Activated CD4-positive, alpha-beta T cell treated with anti-CD3 and anti-CD28 coated beads for 36 hours (primary cell): ENCODE data around the gene DNAH10. TPM values are rescaled to one million over a fixed set of nuclear protein-coding genes. Genes with fewer than 3 reads are reported as not detected.

Experiments
- ATAC-seq: fragments of 200-7000 bp; cut with Tn5 transposase; one replicate; pipeline ENCODE4 v1.10.0; 2021; ENCODE audit warnings: mild to moderate bottlenecking, moderate library complexity
- CTCF ChIA-PET: fragments of 350-600 bp; sonication (Branson Sonifier 250); formaldehyde crosslinking; loops from one replicate; lab custom pipeline; 2021; ENCODE audit warnings: antibody characterized with exemption; lab: Charles Lee
- POLR2A ChIA-PET: fragments of 350-600 bp; sonication (Branson Sonifier 250); formaldehyde crosslinking; loops from one replicate; lab custom pipeline; 2021; ENCODE audit warnings: antibody characterized with exemption, inconsistent platforms; lab: Charles Lee
- DNase-seq: peaks from one replicate; pipeline ENCODE4 v3.0.0-alpha.2; 2020
- H3K27ac Mint-ChIP-seq: one replicate; pipeline ENCODE4 v1.8.0; 2021; ENCODE audit warnings: mixed read lengths
- H3K27me3 Mint-ChIP-seq: one replicate; pipeline ENCODE4 v1.8.0; 2021; ENCODE audit warnings: mixed read lengths
- H3K36me3 Mint-ChIP-seq: one replicate; pipeline ENCODE4 v1.8.0; 2021; ENCODE audit warnings: low read depth, mixed read lengths
- H3K4me1 Mint-ChIP-seq: one replicate; pipeline ENCODE4 v1.8.0; 2021; ENCODE audit warnings: mixed read lengths
- H3K4me3 Mint-ChIP-seq: one replicate; pipeline ENCODE4 v1.8.0; 2021; ENCODE audit warnings: mild to moderate bottlenecking, moderate library complexity, mixed read lengths
- H3K9me3 Mint-ChIP-seq: one replicate; pipeline ENCODE4 v1.8.0; 2021; ENCODE audit warnings: low read depth, mixed read lengths
- intact Hi-C, 2 experiments: fragments of 100-400 bp; cut with DNase I in 1 of 2; cut with micrococcal nuclease in 1 of 2; formaldehyde crosslinking; loops; one replicate each; pipeline versions ENCODE4 v1.14.2 to v1.15.1; 2022 to 2024; cut with DNase I, micrococcal nuclease
- total RNA-seq, 2 experiments: library from RNA; stranded (reverse); gene quantifications; one replicate each; pipeline ENCODE4 v1.2.3, GENCODE V29; 2021

The DNAH10 gene
- total RNA-seq, 2 experiments from 2014 or later: 0.16 to 0.37 TPM

DNA sequence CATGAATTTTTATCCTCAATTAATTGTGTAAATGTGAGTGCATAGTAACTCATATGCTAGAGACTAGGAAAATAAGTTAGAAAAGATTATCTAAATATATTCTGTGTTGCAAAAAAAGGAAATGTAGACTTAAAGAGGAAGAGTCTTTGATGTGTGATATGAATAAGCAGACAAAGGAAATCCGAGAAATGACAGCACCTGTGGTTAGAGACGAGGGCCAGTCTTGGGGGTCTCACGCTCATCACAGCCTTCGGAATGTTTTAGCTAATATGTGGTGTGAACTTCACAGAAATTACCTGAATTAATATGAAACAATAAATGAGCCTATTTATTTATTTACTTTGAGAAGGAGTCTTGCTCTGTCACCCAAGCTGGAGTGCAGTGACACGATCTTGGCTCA is 38.3 kb upstream of the DNAH10 start:
- H3K36me3 Mint-ChIP-seq: peaks cover 69% of the 10 kb centered on the region
- intact Hi-C loops: loop anchor here in 1 of 2 experiments (1.0 kb wide), 1 partner anchor 8 kb away; no protein-coding TSS in a partner anchor
- ChIA-PET CTCF (interaction anchor here (4.0 kb wide), 1 partner anchor 10 kb away, joined by 24 read pairs; the partner anchor contains the start of gene ATP6V0A2), POLR2A (interaction anchor here (0.7 to 4.1 kb wide), 2 partner anchors 10 to 1051 kb away, joined by 3 to 24 read pairs; no protein-coding TSS in a partner anchor)
- no peaks in the 10 kb centered on the region for H3K27me3 Mint-ChIP-seq
- peak; percentile 28 for ATAC-seq
- peak overlapping the region; percentile 51 for H3K27ac Mint-ChIP-seq
- peaks cover 58% of the 10 kb centered on the region for H3K4me1 Mint-ChIP-seq
- H3K4me3 Mint-ChIP-seq: no peak overlapping the region
- no peaks in the 10 kb centered on the region for H3K9me3 Mint-ChIP-seq
- no peak for DNase-seq

DNA sequence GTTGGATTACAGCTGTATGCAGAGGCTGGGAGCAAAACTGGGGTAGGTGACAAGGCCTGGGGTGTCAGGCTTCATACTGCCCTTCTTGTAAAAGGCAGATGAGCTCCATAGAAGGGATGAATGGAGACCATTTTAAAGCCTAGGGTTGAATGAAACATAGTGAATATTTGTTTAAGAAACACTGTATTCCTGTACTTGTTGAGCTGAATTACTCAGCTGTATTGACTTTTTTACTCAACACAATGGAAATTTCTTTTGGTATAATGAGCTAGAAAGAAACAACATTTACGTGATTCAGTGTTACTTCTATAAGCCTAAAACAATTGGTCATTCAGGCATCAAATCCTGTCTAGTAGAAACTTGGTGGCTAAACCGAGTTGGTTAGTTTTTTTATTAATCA is 35.9 kb upstream of the DNAH10 start:
- Mint-ChIP-seq H3K4me3 (no peak overlapping the region), H3K27ac (peak overlapping the region; percentile 76), H3K4me1 (peaks cover 35% of the 10 kb centered on the region), H3K27me3 (no peaks in the 10 kb centered on the region), H3K36me3 (peaks cover 61% of the 10 kb centered on the region), H3K9me3 (no peaks in the 10 kb centered on the region)
- intact Hi-C loops: no loop called here
- CTCF ChIA-PET: interaction anchor here (0.7 to 4.0 kb wide), 3 partner anchors 9 to 13 kb away, joined by 3 to 24 read pairs (median 3); partner anchors contain the start of gene ATP6V0A2
- ATAC-seq (peak; percentile 66), DNase-seq (no peak)
- POLR2A ChIA-PET: interaction anchor here (1.5 kb wide), 1 partner anchor 11 kb away, joined by 13 read pairs; no protein-coding TSS in a partner anchor

DNA sequence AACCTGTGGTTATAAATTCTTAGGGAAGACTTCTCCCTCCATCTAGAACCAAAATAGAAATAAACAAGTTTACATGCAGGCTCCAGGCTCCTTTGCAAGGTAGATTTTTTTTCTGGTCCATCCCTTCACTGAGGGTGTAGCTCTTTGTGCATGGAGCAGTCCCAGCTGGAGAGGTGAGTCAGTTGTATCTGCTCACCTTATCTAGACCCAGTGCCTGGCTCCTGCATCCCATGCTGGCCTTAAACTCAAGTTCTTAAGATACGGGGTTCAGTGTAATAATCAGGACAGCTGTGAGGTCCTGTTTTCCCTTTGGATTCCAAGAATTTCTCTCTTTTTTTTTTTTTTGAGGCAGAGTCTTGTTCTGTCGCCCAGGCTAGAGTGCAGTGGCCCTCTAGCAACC is 35.1 kb upstream of the DNAH10 start:
- Mint-ChIP-seq H3K36me3 (peaks cover 61% of the 10 kb centered on the region), H3K4me3 (no peak overlapping the region), H3K27ac (peak overlapping the region; percentile 76), H3K4me1 (peaks cover 38% of the 10 kb centered on the region), H3K27me3 (no peaks in the 10 kb centered on the region), H3K9me3 (no peaks in the 10 kb centered on the region)
- CTCF ChIA-PET: interaction anchor here (1.4 to 4.0 kb wide), 2 partner anchors 9 to 14 kb away, joined by 3 to 24 read pairs; partner anchors contain the start of gene ATP6V0A2
- POLR2A ChIA-PET: interaction anchor here (1.5 kb wide), 1 partner anchor 12 kb away, joined by 13 read pairs; no protein-coding TSS in a partner anchor
- intact Hi-C loops: no loop called here
- ATAC-seq (no peak), DNase-seq (no peak)

DNA sequence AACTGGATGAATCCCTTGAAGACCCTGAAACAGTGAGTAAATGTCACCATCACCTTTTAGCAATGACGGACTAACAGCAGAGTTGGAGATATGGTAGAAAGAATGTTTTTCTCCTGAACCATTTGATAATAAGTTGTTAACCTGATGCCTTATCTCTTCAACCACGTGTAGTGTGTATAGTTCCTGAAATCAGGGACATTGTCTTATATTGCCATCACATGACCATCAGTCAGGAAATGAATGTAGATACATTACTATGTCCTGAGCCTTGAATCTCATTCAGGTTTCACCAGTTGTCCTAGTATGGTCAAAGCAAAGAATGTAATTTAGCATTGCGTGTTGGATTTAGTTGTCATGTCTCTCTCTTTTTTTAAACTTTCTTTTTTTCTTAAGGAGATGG is 34.2 kb upstream of the DNAH10 start:
- Mint-ChIP-seq H3K27me3 (no peaks in the 10 kb centered on the region), H3K4me1 (peaks cover 44% of the 10 kb centered on the region), H3K36me3 (peaks cover 65% of the 10 kb centered on the region), H3K9me3 (no peaks in the 10 kb centered on the region), H3K27ac (peak overlapping the region; percentile 4), H3K4me3 (no peak overlapping the region)
- POLR2A ChIA-PET: no interaction called here
- DNase-seq (no peak), ATAC-seq (no peak)
- intact Hi-C loops: no loop called here
- CTCF ChIA-PET: no interaction called here

DNA sequence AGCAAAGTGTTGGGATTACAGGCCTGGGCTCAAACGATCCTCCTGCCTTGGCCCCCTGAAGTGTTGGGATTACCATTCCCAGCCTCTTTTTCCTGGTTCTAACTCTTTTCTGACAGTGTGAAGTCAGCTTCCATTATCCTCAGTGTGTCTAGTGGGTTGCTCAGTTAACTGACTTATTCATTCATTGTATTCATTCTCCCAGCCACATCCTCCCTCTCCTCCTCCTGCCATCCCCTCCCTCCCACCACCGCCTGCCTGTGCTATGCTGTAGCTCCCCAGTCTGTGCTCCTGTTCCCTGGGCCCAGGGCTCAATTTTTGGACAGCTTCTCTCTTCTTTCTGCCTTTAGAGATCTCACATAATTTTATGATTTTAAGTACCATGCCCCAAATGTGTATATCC is 30.5 kb upstream of the DNAH10 start:
- H3K36me3 Mint-ChIP-seq: peaks cover 73% of the 10 kb centered on the region
- no peaks in the 10 kb centered on the region for H3K9me3 Mint-ChIP-seq
- ChIA-PET POLR2A (interaction anchor here (1.2 kb wide), 1 partner anchor 16 kb away, joined by 3 read pairs; no protein-coding TSS in a partner anchor), CTCF (interaction anchor here (1.4 kb wide), 1 partner anchor 20 kb away, joined by 4 read pairs; no protein-coding TSS in a partner anchor)
- peak overlapping the region; percentile 47 for H3K27ac Mint-ChIP-seq
- H3K27me3 Mint-ChIP-seq: no peaks in the 10 kb centered on the region
- ATAC-seq: no peak
- DNase-seq: no peak
- no peak overlapping the region for H3K4me3 Mint-ChIP-seq
- intact Hi-C loops: no loop called here
- peaks cover 25% of the 10 kb centered on the region for H3K4me1 Mint-ChIP-seq

DNA sequence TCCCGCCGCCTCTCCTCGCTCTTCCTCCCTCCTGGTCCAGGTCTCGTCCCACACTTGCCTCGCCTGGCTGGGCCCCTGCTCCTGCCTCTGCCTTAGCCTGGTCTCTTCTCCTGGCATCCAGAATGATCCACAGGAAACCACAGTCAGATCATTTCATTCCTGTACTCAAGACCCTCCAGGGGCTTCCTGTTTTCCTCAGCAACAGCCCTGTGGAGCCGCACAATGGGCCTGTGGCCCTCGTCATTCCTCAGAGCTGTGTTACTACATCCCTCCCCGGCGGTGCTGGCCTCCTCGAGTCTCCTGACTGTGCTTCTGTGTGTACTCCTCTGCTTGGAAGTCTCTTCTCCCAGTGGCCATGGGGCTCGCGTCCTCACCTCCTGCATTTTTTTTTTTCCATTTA is 29.9 kb upstream of the DNAH10 start:
- H3K27me3 Mint-ChIP-seq: no peaks in the 10 kb centered on the region
- POLR2A ChIA-PET: no interaction called here

GRCh38 chr12:123733229-123733628 is 28.9 kb upstream of the DNAH10 start:
- CTCF ChIA-PET: interaction anchor here (0.6 to 0.7 kb wide), 2 partner anchors 25 to 46 kb away, joined by 3 to 4 read pairs; no protein-coding TSS in a partner anchor
- ATAC-seq (no peak), DNase-seq (no peak)
- intact Hi-C loops: no loop called here
- Mint-ChIP-seq H3K27ac (peak overlapping the region; percentile 44), H3K9me3 (no peaks in the 10 kb centered on the region), H3K36me3 (peaks cover 70% of the 10 kb centered on the region), H3K4me3 (no peak overlapping the region), H3K27me3 (no peaks in the 10 kb centered on the region), H3K4me1 (peaks cover 23% of the 10 kb centered on the region)
- POLR2A ChIA-PET: interaction anchor here (0.6 kb wide), 1 partner anchor 21 kb away, joined by 4 read pairs; the partner anchor contains the start of gene ATP6V0A2

More for the DNA sequence above, 29.9 kb upstream of the DNAH10 start:
- intact Hi-C loops: no loop called here
- H3K27ac Mint-ChIP-seq: no peak overlapping the region
- H3K4me1 Mint-ChIP-seq: peaks cover 23% of the 10 kb centered on the region
- peaks cover 74% of the 10 kb centered on the region for H3K36me3 Mint-ChIP-seq
- no peak for ATAC-seq
- no peak overlapping the region for H3K4me3 Mint-ChIP-seq
- CTCF ChIA-PET: no interaction called here
- DNase-seq: no peak
- H3K9me3 Mint-ChIP-seq: no peaks in the 10 kb centered on the region

DNA sequence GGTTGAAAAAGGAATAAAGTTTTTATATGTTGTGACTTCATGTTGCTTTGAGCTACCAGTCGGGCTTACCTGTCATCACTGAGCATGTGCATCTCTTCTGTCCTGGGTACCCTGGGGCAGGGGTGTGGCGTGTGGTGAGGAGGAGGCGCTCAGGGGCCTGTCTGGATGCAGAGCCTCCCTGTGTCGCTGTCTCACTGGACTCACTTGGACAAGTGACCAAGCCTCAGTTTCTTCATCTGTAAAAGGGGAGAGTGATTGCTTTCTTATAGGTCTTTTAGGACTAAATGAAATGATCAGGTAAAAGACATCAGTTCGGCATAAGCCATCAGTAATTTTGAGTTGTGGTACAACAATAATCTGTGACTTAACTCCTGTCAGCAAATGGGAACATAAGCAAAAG is 27.8 kb upstream of the DNAH10 start:
- Mint-ChIP-seq H3K9me3 (no peaks in the 10 kb centered on the region), H3K36me3 (peaks cover 69% of the 10 kb centered on the region), H3K4me1 (peaks cover 20% of the 10 kb centered on the region), H3K4me3 (no peak overlapping the region), H3K27me3 (no peaks in the 10 kb centered on the region), H3K27ac (no peak overlapping the region)
- ChIA-PET POLR2A (interaction anchor here (0.5 kb wide), 1 partner anchor 112 kb away, joined by 4 read pairs; no protein-coding TSS in a partner anchor), CTCF (interaction anchor here (0.5 to 1.2 kb wide), 5 partner anchors 12 to 465 kb away, joined by 3 to 5 read pairs (median 3); no protein-coding TSS in a partner anchor)
- DNase-seq (no peak), ATAC-seq (no peak)
- intact Hi-C loops: no loop called here

- peaks cover 73% of the 10 kb centered on the region for H3K36me3 Mint-ChIP-seq
- H3K9me3 Mint-ChIP-seq: no peaks in the 10 kb centered on the region
- peak; percentile 70 for ATAC-seq
- H3K27ac Mint-ChIP-seq: peak overlapping the region; percentile 82
- H3K4me1 Mint-ChIP-seq: peaks cover 26% of the 10 kb centered on the region
- H3K27me3 Mint-ChIP-seq: no peaks in the 10 kb centered on the region
- CTCF ChIA-PET: interaction anchor here (0.7 to 1.5 kb wide), 2 partner anchors 8 to 763 kb away, joined by 3 read pairs; no protein-coding TSS in a partner anchor
- POLR2A ChIA-PET: interaction anchor here (0.6 kb wide), 1 partner anchor 29 kb away, joined by 6 read pairs; no protein-coding TSS in a partner anchor
- DNase-seq: no peak
- no peak overlapping the region for H3K4me3 Mint-ChIP-seq
- intact Hi-C loops: loop anchor here (2.0 kb wide), 1 partner anchor 27 kb away; no protein-coding TSS in a partner anchor
Measured at GRCh38 chr12:123741937-123742572, 20.0 kb upstream of the DNAH10 start.

GRCh38 chr12:123743002-123743401 is 19.1 kb upstream of the DNAH10 start:
- H3K27ac Mint-ChIP-seq: peak overlapping the region; percentile 74
- no peaks in the 10 kb centered on the region for H3K9me3 Mint-ChIP-seq
- H3K27me3 Mint-ChIP-seq: no peaks in the 10 kb centered on the region
- DNase-seq (no peak), ATAC-seq (peak; percentile 39)
- H3K36me3 Mint-ChIP-seq: peaks cover 74% of the 10 kb centered on the region
- no peak overlapping the region for H3K4me3 Mint-ChIP-seq
- ChIA-PET POLR2A (no interaction called here), CTCF (no interaction called here)
- H3K4me1 Mint-ChIP-seq: peaks cover 32% of the 10 kb centered on the region
- intact Hi-C loops: loop anchor here (2.0 kb wide), 1 partner anchor 28 kb away; no protein-coding TSS in a partner anchor

DNA sequence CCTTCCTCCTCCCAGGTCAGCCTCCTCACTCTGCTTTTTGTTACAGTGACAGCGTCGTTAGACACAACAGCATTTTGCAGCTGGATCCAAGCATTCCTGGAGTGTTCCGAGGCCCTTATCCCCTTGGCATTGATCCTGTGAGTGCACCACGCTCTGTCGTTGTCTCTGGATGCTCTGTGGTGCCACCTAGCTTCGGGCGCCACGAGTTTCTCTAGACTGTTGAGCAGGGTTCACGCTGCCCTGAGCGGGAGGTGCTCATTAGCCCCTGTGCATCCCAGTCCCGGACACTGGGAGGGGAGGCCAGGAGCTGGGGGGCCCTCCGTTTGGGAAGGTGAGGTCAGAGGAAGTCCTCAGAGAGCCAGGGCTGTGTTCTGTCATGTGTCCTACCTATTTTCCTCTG is 17.3 kb upstream of the DNAH10 start:
- H3K9me3 Mint-ChIP-seq: no peaks in the 10 kb centered on the region
- no peak overlapping the region for H3K27ac Mint-ChIP-seq
- H3K4me3 Mint-ChIP-seq: no peak overlapping the region
- no peaks in the 10 kb centered on the region for H3K27me3 Mint-ChIP-seq
- DNase-seq: peak; percentile 33
- CTCF ChIA-PET: interaction anchor here (1.3 kb wide), 1 partner anchor 36 kb away, joined by 3 read pairs; no protein-coding TSS in a partner anchor
- no peak for ATAC-seq
- POLR2A ChIA-PET: no interaction called here
- peaks cover 79% of the 10 kb centered on the region for H3K36me3 Mint-ChIP-seq
- H3K4me1 Mint-ChIP-seq: peaks cover 32% of the 10 kb centered on the region
- intact Hi-C loops: no loop called here
